Esophagus squamous epithelium (tissue), 4 donors: ENCODE data around the gene NAB2.

ENCODE experiments used
- CTCF ChIP-seq, 6 experiments: fragments of 450-650 bp in 4 of 6; fragments of 200-600 bp in 2 of 6; sonication (generic) in 2 of 6; IDR thresholded peaks; one replicate each; pipeline ENCODE4 v1.5.1; 2016 to 2019; ENCODE audit warnings: antibody characterized with exemption in 6 of 6, mild to moderate bottlenecking in 4 of 6, moderate library complexity in 4 of 6
- POLR2A ChIP-seq, 4 donors: fragments of 450-650 bp; IDR thresholded peaks; one replicate each; pipeline ENCODE4 v1.6.1; 2017; ENCODE audit warnings: antibody characterized with exemption in 4 of 4, mild to moderate bottlenecking in 4 of 4, moderate library complexity in 3 of 4

DNA sequence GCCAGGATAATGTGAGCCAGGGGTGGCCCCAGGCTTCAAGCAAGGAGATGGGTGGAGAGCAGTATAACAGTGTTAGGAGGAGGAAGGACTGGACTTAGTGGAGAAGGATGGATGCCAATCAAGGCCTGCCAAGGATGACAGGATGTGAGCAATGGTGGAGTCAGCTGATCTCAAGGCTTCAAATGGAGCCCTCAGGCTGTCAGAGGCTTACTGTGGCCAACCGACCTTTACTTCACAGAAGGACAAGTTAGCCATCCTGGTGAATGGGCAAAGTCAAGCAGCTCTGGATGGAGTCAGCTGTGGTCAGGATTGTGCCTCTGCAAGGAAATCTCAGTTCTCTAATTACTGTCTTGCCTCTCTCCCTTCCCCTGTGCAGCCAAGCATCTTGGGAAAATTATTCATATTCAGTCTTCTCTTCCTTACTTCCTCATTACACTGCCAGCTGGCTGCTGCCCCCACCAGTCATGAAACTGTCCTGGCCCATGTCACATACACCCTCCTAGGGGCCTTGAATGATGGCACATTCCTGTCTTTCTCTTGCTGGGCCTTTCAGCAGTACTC lies 29.9 kb downstream of the NAB2 start:
- TF ChIP-seq POLR2A (IDR thresholded peaks at IDR 0.05), result no peak
- TF ChIP-seq CTCF (IDR thresholded peaks at IDR 0.05), result peak in 1 of 6 experiments; percentile 3
